ENCODE results near the gene KIF6. TPM values are rescaled to one million over a fixed set of nuclear protein-coding genes. Genes with fewer than 3 reads are reported as not detected.

KIF6 gene
- total RNA-seq, 4 donors from 2014 or later, result under 0.01 to 0.34 (median 0.19) TPM; not detected in 1

DNA sequence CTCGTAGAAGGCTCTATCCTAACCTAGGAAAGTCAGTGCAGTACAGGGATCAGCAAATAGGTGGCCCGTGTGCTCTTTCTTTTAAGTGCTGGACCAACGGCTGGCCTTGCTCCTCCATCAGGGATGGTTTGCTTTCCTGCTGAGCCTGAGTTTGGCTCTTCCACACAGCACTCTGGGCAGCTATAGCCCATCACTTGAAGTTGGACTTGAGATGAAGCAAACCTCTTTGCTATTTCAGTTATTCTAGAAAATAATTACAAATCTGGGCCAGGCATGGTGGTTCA lies 335.8 kb downstream of the KIF6 start:
- TF ChIP-seq, protein P1, sequence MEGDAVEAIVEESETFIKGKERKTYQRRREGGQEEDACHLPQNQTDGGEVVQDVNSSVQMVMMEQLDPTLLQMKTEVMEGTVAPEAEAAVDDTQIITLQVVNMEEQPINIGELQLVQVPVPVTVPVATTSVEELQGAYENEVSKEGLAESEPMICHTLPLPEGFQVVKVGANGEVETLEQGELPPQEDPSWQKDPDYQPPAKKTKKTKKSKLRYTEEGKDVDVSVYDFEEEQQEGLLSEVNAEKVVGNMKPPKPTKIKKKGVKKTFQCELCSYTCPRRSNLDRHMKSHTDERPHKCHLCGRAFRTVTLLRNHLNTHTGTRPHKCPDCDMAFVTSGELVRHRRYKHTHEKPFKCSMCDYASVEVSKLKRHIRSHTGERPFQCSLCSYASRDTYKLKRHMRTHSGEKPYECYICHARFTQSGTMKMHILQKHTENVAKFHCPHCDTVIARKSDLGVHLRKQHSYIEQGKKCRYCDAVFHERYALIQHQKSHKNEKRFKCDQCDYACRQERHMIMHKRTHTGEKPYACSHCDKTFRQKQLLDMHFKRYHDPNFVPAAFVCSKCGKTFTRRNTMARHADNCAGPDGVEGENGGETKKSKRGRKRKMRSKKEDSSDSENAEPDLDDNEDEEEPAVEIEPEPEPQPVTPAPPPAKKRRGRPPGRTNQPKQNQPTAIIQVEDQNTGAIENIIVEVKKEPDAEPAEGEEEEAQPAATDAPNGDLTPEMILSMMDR (IDR thresholded peaks at IDR 0.05; ENCODE audit: low read depth), result no peak

DNA sequence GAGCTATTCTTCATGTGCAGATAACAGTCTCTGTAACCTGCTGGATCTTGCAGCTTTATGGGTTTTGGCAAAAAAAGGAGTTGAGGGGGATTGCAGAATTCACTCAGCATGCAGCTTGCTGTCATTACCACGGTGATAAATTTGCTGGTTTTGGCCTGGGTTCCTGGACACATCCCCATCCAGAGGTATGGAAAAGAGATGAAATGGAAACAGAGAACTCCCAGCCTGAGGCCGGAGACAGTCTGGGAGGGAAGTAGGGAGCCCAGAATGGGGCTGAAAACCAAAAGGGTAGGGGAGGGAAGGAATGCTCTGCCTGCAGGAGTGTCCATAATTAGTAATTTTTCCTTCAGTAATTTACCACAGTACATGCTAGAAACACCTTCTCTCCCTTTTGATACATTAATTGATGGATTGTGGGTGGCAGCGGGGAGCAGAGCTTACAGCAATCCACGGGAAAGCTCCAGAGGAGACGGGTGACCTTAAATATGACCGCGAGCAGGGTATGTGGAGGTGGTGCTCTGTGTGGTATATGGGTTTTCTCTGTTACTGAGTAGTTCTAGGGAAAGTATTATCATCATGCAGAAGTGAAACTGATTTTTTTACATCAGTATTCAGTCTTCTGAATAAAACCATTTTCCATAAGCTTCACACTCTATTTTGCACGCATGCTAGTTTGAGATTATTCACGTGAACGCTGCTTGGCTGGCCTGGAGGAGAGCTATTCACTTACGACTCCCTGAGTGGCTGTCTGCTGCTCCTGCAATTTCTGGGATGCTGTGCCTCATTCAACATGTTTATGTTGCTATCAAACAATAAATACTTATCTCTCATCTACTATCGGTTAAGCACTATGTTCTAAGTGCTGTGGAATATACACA lies 336.4 kb downstream of the KIF6 start:
- TF ChIP-seq, protein P1 (IDR thresholded peaks at IDR 0.05; ENCODE audit: low read depth), result no peak

DNA sequence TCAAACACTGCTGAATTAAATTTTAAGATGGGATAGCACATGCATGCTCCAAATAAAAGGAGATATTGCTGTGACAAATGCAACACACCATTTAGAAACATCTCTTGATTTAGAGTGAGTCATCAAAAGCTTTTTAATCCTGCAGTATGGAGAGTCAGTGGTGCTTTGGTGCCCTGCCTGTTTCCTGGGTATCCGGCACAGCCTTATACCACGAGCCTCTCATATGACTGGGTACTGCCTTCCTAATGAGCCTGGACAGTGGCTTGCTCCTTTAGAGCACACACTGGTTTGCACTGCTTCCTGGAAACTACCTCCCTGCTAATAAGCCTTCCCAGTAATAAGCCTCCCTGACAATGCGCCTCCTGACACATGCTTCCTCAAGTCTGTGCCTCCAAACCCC lies 337.4 kb downstream of the KIF6 start:
- TF ChIP-seq, protein P1 (IDR thresholded peaks at IDR 0.05; ENCODE audit: low read depth), result no peak

DNA sequence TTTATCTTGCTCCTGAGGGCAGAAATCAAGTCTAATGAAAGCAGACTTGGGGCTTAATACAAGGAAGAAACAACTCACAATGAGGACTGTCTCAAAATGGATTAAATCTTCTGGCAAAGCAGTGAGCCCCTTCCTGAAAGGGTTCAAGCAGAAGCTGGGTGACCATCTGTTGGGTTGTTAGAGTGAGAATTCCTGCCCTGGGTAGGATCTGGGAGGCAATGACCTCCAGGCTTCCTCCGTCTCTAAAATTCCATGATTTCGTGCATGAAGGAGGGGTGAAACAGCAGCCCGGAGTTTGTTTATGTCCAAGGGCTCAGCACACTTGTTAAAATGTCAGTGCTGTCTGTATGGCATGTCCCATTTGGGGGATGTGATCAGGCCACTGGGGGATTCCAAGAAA lies 338.7 kb downstream of the KIF6 start:
- TF ChIP-seq, protein P1 (IDR thresholded peaks at IDR 0.05; ENCODE audit: low read depth), result no peak

DNA sequence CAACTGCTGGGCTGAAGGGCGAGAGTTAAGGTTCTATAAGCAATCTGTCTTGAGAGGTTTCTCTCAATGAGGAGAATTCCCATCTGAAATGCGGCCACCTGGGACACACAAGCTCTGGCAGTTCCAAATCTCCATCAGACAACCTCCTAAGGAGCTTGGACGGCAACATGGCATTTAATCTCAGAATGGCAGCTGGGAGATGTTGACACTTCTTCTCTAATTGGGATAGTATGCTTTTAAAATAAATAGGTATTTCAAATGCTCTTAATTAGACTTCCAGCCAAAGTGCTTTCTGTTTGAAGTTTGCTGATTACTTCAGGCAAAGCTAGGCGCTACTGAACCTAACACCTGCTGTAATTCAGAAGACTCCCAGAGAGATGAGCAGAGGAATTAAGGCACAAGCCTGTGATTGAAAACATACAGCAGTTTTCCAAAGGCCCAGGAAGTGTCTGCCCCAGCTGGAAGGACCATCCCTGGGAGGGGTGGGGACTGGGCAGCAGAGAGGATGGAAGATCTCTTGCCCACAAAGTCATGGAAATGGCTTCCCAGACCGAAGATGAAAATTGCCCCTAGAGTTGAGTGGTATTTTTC lies 343.6 kb downstream of the KIF6 start:
- TF ChIP-seq, protein P1 (IDR thresholded peaks at IDR 0.05; ENCODE audit: low read depth), result no peak

DNA sequence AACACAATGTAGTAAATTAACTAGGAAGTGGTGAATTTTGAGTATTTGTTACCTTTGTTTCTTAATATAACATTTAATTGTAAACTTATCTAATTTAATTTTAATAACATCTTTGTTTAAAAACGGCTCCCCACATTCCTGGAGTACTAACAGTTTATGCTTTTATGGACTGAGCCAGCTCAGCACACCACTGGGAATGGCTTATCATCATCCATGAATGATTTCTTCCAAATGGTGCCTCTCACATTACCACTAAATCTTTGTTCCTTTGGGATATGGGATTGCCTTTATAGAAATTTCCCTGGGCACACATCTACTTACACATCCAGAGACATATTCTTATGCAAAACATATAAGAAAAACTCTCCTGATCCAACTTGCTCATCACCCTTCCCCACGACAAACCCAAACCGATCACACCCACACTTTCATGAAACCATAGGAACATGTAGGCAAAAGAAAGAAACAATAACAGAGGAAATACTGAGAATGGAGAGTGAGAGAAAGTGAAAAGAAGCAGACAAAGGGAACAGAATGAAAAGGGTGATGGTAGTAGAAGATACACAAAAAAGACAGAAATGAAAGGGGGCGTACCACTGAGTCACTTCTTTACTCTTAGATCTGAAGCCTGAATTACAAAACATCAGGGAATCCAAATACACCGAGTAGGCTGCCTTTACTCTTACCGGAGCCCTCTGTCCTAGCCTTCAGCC lies 344.2 kb downstream of the KIF6 start:
- TF ChIP-seq, protein P1 (IDR thresholded peaks at IDR 0.05; ENCODE audit: low read depth), result no peak

DNA sequence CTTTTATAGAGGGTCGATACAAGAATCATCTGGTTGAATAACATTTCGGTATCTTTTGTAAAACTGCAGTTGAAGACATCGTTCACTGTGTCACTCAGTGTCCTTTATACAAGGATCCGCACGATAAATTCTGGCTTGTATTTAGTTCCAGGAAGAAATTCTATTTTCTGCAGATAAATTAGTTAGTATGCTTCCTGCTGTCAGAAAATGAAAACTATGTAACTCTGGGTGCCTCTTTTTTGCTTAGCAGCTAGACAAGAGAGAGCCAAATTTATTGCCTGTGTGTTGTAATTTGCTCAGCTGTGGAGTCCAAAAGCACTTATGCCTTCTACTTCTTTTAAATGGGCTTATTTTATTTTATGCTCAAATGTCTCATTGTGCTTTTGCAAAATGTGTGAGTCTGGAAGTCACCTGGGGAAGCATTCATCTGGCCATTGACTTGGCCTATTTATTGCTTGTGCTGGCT lies 346.2 kb downstream of the KIF6 start:
- TF ChIP-seq, protein P1 (IDR thresholded peaks at IDR 0.05; ENCODE audit: low read depth), result no peak
